Measurements from ENCODE around the gene CDC42EP1.
A peak's percentile ranks its signal among the peaks of the same experiment; 100 is the strongest.

The CDC42EP1 gene

GRCh38 chr22:37561212-37562048, 1.1 kb downstream of the CDC42EP1 start:
- DNase-seq: peak; percentile 92

GRCh38 chr22:37562049-37562875, 2.0 kb downstream of the CDC42EP1 start:
- DNase-seq: no peak

GRCh38 chr22:37563153-37564081, 3.1 kb downstream of the CDC42EP1 start:
- DNase-seq: peak; percentile 98

GRCh38 chr22:37564111-37564711, 3.9 kb downstream of the CDC42EP1 start:
- DNase-seq: no peak

GRCh38 chr22:37565830-37566229, 5.5 kb downstream of the CDC42EP1 start:
- no peak for DNase-seq

- DNase-seq: no peak
Measured at GRCh38 chr22:37566329-37566837, 6.1 kb downstream of the CDC42EP1 start.

- peak; percentile 47 for DNase-seq
Measured at GRCh38 chr22:37566903-37567798, 6.9 kb downstream of the CDC42EP1 start.

GRCh38 chr22:37568012-37568411, 7.7 kb downstream of the CDC42EP1 start:
- DNase-seq: no peak

GRCh38 chr22:37568448-37569008, 8.2 kb downstream of the CDC42EP1 start:
- DNase-seq: no peak

- no peak for DNase-seq
Measured at GRCh38 chr22:37569009-37569920, 9.0 kb downstream of the CDC42EP1 start.

GRCh38 chr22:37569921-37570660, 9.8 kb downstream of the CDC42EP1 start:
- no peak for DNase-seq

- DNase-seq: no peak
Measured at GRCh38 chr22:37570661-37570976, 10.3 kb downstream of the CDC42EP1 start.

GRCh38 chr22:37571258-37571991, 11.1 kb downstream of the CDC42EP1 start:
- peak; percentile 54 for DNase-seq

- DNase-seq: no peak
Measured at GRCh38 chr22:37571992-37572373, 11.7 kb downstream of the CDC42EP1 start.

GRCh38 chr22:37575490-37576003, 15.3 kb downstream of the CDC42EP1 start:
- DNase-seq: no peak

- no peak for DNase-seq
Measured at GRCh38 chr22:37578002-37578401, 17.7 kb downstream of the CDC42EP1 start.

GRCh38 chr22:37581504-37581903, 21.2 kb downstream of the CDC42EP1 start:
- no peak for DNase-seq

GRCh38 chr22:37582526-37582925, 22.2 kb downstream of the CDC42EP1 start:
- DNase-seq: no peak

All from EL (cell line).